HepG2 (cell line): Measurements from ENCODE around the gene TNFRSF9. TPM values are rescaled to one million over a fixed set of nuclear protein-coding genes. Genes with fewer than 3 reads are reported as not detected.

ENCODE experiments used
- ATAC-seq: fragments of 200-7000 bp; cut with Tn5 transposase; 3 replicates; pipeline ENCODE4 v1.9.1; 2020; ENCODE audit warnings: mild to moderate bottlenecking, moderate library complexity
- BruUV-seq: library from RNA; stranded (reverse); fragments of 400-500 nt; replicated peaks from 2 replicates; lab custom pipeline; 2021; lab: Mats Ljungman, UMichigan
- CTCF ChIA-PET: fragments of 300-600 bp; formaldehyde crosslinking; extraction: SDS; loops from one replicate; lab custom pipeline; 2021; ENCODE audit warnings: low total read pairs, inconsistent platforms, low intra/inter-chr PET ratio; lab: Yijun Ruan, JAX
- POLR2A ChIA-PET: fragments of 350-600 bp; sonication (Branson Sonifier 250); formaldehyde crosslinking; loops from one replicate; lab custom pipeline; 2020; ENCODE audit warnings: antibody characterized with exemption, inconsistent platforms; lab: Yijun Ruan, JAX
- DNase-seq: peaks from one replicate; pipeline ENCODE4 v3.0.0-alpha.2; 2015; ENCODE audit warnings: low spot score
- FAIRE-seq: peaks from 3 replicates; lab custom pipeline; 2011; peaks lifted over from hg19 to GRCh38; lab: Jason Lieb, UNC
- H2AFZ ChIP-seq: one replicate; pipeline ENCODE4 v1.6.1; 2011; ENCODE audit warnings: low read length, inconsistent platforms
- H3K27ac ChIP-seq: fragments of 300-600 bp; 3 replicates; pipeline ENCODE4 v1.8.0; 2011; ENCODE audit warnings: mixed run types, mild to moderate bottlenecking, mixed read lengths, low read length, inconsistent platforms; ENCODE audit not compliant: insufficient read depth; ENCODE audit errors: extremely low read length
- H3K27me3 ChIP-seq, 2 experiments: fragments of 200-600 bp in 1 of 2; 2 replicates in 1 of 2; 3 replicates in 1 of 2; pipeline versions ENCODE4 v1.6.0 to v1.8.0; 2011; ENCODE audit warnings: low read length in 2 of 2, mild to moderate bottlenecking in 2 of 2, moderate library complexity in 2 of 2, inconsistent platforms in 1 of 2; ENCODE audit not compliant: insufficient read depth in 2 of 2, control insufficient read depth in 1 of 2
- H3K36me3 ChIP-seq, 2 experiments: fragments of 200-600 bp in 1 of 2; replicated peaks in 1 of 2; 2 replicates in 1 of 2; 3 replicates in 1 of 2; pipeline versions ENCODE4 v1.5.1 to v1.8.0; 2011; ENCODE audit warnings: low read length in 2 of 2, inconsistent platforms in 1 of 2; ENCODE audit not compliant: insufficient read depth in 2 of 2, control insufficient read depth in 1 of 2
- H3K4me1 ChIP-seq: 2 replicates; pipeline ENCODE4 v1.5.1; 2012; ENCODE audit warnings: low read length, inconsistent platforms; ENCODE audit not compliant: insufficient read depth
- H3K4me2 ChIP-seq: 2 replicates; pipeline ENCODE4 v1.6.0; 2011; ENCODE audit warnings: low read depth, low read length, inconsistent platforms
- H3K4me3 ChIP-seq, 3 experiments: fragments of 200-600 bp in 1 of 3; sonication (generic), shearing (Covaris generic) in 1 of 3; replicated peaks in 1 of 3; 2 replicates each; pipeline ENCODE4 v1.5.1; 2011 to 2016; ENCODE audit warnings: low read length in 3 of 3, inconsistent platforms in 2 of 3, low read depth in 2 of 3, mild to moderate bottlenecking in 2 of 3, control low read depth in 1 of 3, mixed read lengths in 1 of 3; ENCODE audit not compliant: insufficient read depth in 1 of 3
- H3K79me2 ChIP-seq: one replicate; pipeline ENCODE4 v1.6.1; 2011; ENCODE audit warnings: low read length, inconsistent platforms; ENCODE audit not compliant: insufficient read depth
- H3K9ac ChIP-seq: 2 replicates; pipeline ENCODE4 v1.6.0; 2011; ENCODE audit warnings: mild to moderate bottlenecking, low read depth, low read length, inconsistent platforms; ENCODE audit not compliant: insufficient read depth
- H3K9me3 ChIP-seq: 2 replicates; pipeline ENCODE4 v1.5.1; 2012; ENCODE audit warnings: mild to moderate bottlenecking, low read length
- H4K20me1 ChIP-seq: 2 replicates; pipeline ENCODE4 v1.6.0; 2011; ENCODE audit warnings: inconsistent platforms, mild to moderate bottlenecking, low read length, moderate library complexity; ENCODE audit not compliant: insufficient read depth
- CCAR2 ChIP-seq: fragments of 200-400 bp; formaldehyde crosslinking; optimal IDR thresholded peaks from 2 replicates; pipeline ENCODE3; 2018; ENCODE audit warnings: low read depth, mild to moderate bottlenecking, low read length, moderate library complexity
- ELF4 ChIP-seq: sonication (generic); formaldehyde crosslinking; IDR thresholded peaks from 2 replicates; pipeline ENCODE4 v1.5.0; 2020; ENCODE audit warnings: missing genetic modification reagents, mild to moderate bottlenecking, moderate library complexity, borderline replicate concordance
- HES4 ChIP-seq: sonication (generic); formaldehyde crosslinking; IDR thresholded peaks from 2 replicates; pipeline ENCODE4 v1.9.0; 2021; ENCODE audit warnings: mild to moderate bottlenecking, missing genetic modification reagents, borderline replicate concordance
- HMGA1 ChIP-seq: sonication (generic); formaldehyde crosslinking; conservative IDR thresholded peaks from 2 replicates; pipeline ENCODE4 v1.4.0; 2020; ENCODE audit warnings: missing genetic modification reagents
- KLF6 ChIP-seq: IDR thresholded peaks from 2 replicates; pipeline ENCODE4 v1.8.0; 2016; ENCODE audit warnings: missing biosample characterization, missing genetic modification reagents
- LCORL ChIP-seq, 2 experiments: fragments of 450-650 bp in 1 of 2; sonication (generic) in 1 of 2; formaldehyde crosslinking in 1 of 2; IDR thresholded peaks; 2 replicates each; pipeline versions ENCODE4 v1.5.0 to v1.6.1; 2017 to 2020; ENCODE audit warnings: antibody characterized with exemption in 1 of 2, missing genetic modification reagents in 1 of 2
- RFX5 ChIP-seq: IDR thresholded peaks from 2 replicates; pipeline ENCODE4 v1.6.1; 2011; ENCODE audit warnings: low read depth, low read length, improper control_type of control experiment
- YEATS2 ChIP-seq: sonication (generic); formaldehyde crosslinking; IDR thresholded peaks from 2 replicates; pipeline ENCODE4 v1.4.0; 2020; ENCODE audit warnings: missing genetic modification reagents, borderline replicate concordance
- ZNF274 ChIP-seq: sonication (generic); formaldehyde crosslinking; IDR thresholded peaks from 2 replicates; pipeline ENCODE4 v1.5.1; 2020; ENCODE audit warnings: mild to moderate bottlenecking, missing genetic modification reagents
- WGBS: methylation state at CpG from one replicate; pipeline ENCODE4 v1.1.6; 2017; ENCODE audit warnings: low lambda C conversion rate; 5-methylcytosine and 5-hydroxymethylcytosine counted together
- in situ Hi-C: cut with HindIII; loops from 2 replicates; pipeline ENCODE4 v1.10.0; 2017; ENCODE audit warnings: low pct_unique_long_range_greater_than_20kb; ENCODE audit not compliant: extremely low pct_ligation_motif_present
- intact Hi-C: fragments of 100-400 bp; cut with micrococcal nuclease; formaldehyde crosslinking; loops from one replicate; pipeline ENCODE4 v1.10.0; 2022; ENCODE audit not compliant: unreplicated experiment
- polyA plus RNA-seq, 8 experiments: library from polyadenylated mRNA; depleted of rRNA in 3 of 8; stranded (reverse) in 7 of 8; unstranded in 1 of 8; fragments of >200 nt; fragmentation: Illumina TruSeq in 4 of 8; extraction: Trizol in 4 of 8; gene quantifications; 2 replicates each; pipeline versions ENCODE4 v1.2.1 to v1.2.3, GENCODE V29; 2011 to 2016; ENCODE audit warnings: low read depth in 4 of 8, missing spikeins in 1 of 8, mixed read lengths in 1 of 8; ENCODE audit not compliant: insufficient read depth in 1 of 8
- total RNA-seq, 5 experiments: library from RNA; depleted of rRNA; stranded (reverse); fragments of >200 nt; fragmentation: Illumina TruSeq; extraction: Trizol; gene quantifications; 2 replicates each; pipeline ENCODE4 v1.2.3, GENCODE V29; 2016; ENCODE audit warnings: low read depth in 1 of 5
- TF ChIP-seq, protein P1 (sequence below): sonication (generic); formaldehyde crosslinking; IDR thresholded peaks from 2 replicates; pipeline ENCODE4 v1.8.0; 2022; ENCODE audit warnings: low read depth, missing genetic modification reagents

The TNFRSF9 gene
- total and polyA plus RNA-seq, 2 of the 13 experiments (the other 11 are each of a cell fraction or from before 2014, with no cell fraction given) = 0.07 TPM; not detected in 1

- intact Hi-C loops (no loop called here), in situ Hi-C loops (loop anchor here (5.0 kb wide), 2 partner anchors 327 to 362 kb away; no protein-coding TSS in a partner anchor)
- no peak overlapping the region for H3K27ac ChIP-seq
- H3K4me3 ChIP-seq = no peak overlapping the region
- H3K36me3 ChIP-seq = peaks cover 25 to 59% of the 10 kb centered on the region in 2 experiments
- ChIA-PET CTCF (no interaction called here), POLR2A (interaction anchor here (1.0 kb wide), 1 partner anchor 10 kb away, joined by 3 read pairs; no protein-coding TSS in a partner anchor)
- FAIRE-seq (no peak), DNase-seq (no peak), ATAC-seq (no peak)
- 0 out of 2 replicates have a peak, but pooled peaks cover 5% of the 10 kb centered on the region for H3K4me1 ChIP-seq
- H3K9ac ChIP-seq = no peak overlapping the region
- peaks cover 3% of the 10 kb centered on the region for H3K79me2 ChIP-seq
- no peak overlapping the region for H2AFZ ChIP-seq
- no peaks in the 10 kb centered on the region for H4K20me1 ChIP-seq
- no peak overlapping the region for H3K4me2 ChIP-seq
- 96% methylated on average over 15 of the region's 15 CpGs for WGBS
- no peaks in the 10 kb centered on the region; a peak in 1 of 5 replicates for H3K27me3 ChIP-seq
- BruUV-seq = no TSS peak
- H3K9me3 ChIP-seq = no peaks in the 10 kb centered on the region
- TF ChIP-seq ELF4 (CRISPR knock-in tag) (no peak), KLF6 (CRISPR knock-in tag) (no peak), HMGA1 (CRISPR knock-in tag) (no peak)
- TF ChIP-seq, protein P1, sequence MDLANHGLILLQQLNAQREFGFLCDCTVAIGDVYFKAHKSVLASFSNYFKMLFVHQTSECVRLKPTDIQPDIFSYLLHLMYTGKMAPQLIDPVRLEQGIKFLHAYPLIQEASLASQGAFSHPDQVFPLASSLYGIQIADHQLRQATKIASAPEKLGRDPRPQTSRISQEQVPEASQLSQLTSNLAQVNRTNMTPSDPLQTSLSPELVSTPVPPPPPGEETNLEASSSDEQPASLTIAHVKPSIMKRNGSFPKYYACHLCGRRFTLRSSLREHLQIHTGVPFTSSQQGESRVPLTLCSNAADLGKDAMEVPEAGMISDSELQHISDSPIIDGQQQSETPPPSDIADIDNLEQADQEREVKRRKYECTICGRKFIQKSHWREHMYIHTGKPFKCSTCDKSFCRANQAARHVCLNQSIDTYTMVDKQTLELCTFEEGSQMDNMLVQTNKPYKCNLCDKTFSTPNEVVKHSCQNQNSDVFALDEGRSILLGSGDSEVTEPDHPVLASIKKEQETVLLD (CRISPR knock-in tag) = no peak
Measured at GRCh38 chr1:7984811-7985210, 44.2 kb upstream of the TNFRSF9 start.

DNA sequence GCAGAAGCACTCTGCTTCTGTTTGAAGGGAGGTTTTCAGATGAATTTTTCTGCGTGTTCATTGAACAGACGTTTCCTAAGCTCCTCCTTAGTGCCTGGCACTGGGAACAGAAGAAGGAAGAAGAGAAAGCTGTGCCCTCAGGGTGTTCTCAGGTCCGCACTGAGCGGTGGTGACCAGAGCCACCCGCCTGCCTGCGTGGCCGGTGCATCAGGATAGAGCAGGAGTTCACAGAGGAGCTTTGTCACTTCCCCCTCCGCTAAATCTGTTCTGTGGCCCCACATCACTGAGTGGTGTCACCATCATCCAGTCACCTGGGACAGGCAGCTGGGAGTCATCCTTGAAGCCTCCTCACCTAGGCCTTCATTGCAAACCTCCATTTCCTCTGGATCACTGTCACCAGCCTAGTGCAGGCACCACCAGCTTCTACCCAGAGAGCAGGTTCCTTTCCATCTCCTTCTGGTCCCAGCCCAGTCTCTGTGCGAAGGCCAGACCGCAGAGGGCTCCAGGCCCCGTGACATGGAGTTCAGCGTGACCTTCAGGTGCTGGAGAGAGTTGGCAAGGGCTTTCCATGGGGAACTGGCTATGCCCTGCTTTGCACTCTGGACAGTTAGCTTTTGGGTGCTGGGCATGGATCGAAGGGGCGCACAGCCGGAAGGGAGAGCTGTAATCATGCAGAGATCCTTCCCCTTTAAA is 42.6 kb upstream of the TNFRSF9 start:
- Histone ChIP-seq H3K79me2 (peaks cover 3% of the 10 kb centered on the region), H4K20me1 (no peaks in the 10 kb centered on the region), H3K27ac (no peak overlapping the region), H3K36me3 (peaks cover 29 to 72% of the 10 kb centered on the region in 2 experiments), H3K4me2 (no peak overlapping the region), H3K9me3 (no peaks in the 10 kb centered on the region), H3K9ac (no peak overlapping the region), H3K4me3 (no peak overlapping the region), H3K27me3 (no peaks in the 10 kb centered on the region; a peak in 1 of 5 replicates), H2AFZ (no peak overlapping the region), H3K4me1 (0 out of 2 replicates have a peak, but pooled peaks cover 5% of the 10 kb centered on the region)
- no TSS peak for BruUV-seq
- 99% methylated on average over 14 of the region's 15 CpGs for WGBS
- no peak for ATAC-seq
- in situ Hi-C loops = loop anchor here (5.0 kb wide), 2 partner anchors 329 to 364 kb away; no protein-coding TSS in a partner anchor
- POLR2A ChIA-PET = no interaction called here
- CTCF ChIA-PET = interaction anchor here (2.0 to 2.7 kb wide), 3 partner anchors 32 to 366 kb away, joined by 6 to 40 read pairs (median 18); no protein-coding TSS in a partner anchor
- TF ChIP-seq HES4 (CRISPR knock-in tag) (no peak), CCAR2 (no peak), ZNF274 (CRISPR knock-in tag) (no peak), YEATS2 (CRISPR knock-in tag) (no peak), RFX5 (no peak), LCORL (IDR thresholded peaks at IDR 0.05) (no peak), LCORL (CRISPR knock-in tag; IDR thresholded peaks at IDR 0.05) (no peak)
- DNase-seq = no peak
- intact Hi-C loops = no loop called here
- FAIRE-seq = no peak
